Adrenal gland (tissue), 5 donors: ENCODE measurements around the gene SH3GLB1.

Experiments used
- POLR2A ChIP-seq, 2 donors: fragments of 450-650 bp; IDR thresholded peaks; one replicate each; pipeline ENCODE4 v1.6.1; 2017; ENCODE audit warnings: antibody characterized with exemption in 2 of 2, mild to moderate bottlenecking in 2 of 2, moderate library complexity in 1 of 2
- TF ChIP-seq, protein P1 (sequence below), 6 experiments: fragments of 450-650 bp in 4 of 6; fragments of 200-600 bp in 2 of 6; sonication (generic) in 1 of 6; IDR thresholded peaks; 1 replicate in 5 of 6; 2 replicates in 1 of 6; pipeline versions ENCODE4 v1.5.1 to v1.8.0; 2016 to 2021; ENCODE audit warnings: antibody characterized with exemption in 6 of 6, mild to moderate bottlenecking in 2 of 6, moderate library complexity in 1 of 6
- donor health status: DM: no; HTN: no; CAD: no.

DNA sequence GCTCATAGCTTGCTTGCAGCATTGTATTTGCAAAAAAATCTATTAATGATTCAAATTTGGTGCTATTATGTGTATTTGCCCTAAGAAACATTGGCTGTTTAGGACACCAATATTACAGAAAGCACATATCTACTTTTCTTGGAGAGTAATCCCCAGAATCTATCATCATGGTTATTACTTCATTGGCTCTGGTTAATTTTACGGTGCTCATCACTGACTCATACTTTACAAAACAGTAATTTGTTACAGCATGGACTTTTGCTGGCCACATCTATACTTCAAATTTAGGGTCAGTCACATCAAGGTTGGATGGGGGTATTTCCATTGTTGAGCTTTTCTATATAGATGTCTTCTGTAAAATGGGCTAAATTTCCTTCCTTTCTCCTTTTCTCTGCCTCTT is 45.7 kb downstream of the SH3GLB1 start:
- TF ChIP-seq, protein P1, sequence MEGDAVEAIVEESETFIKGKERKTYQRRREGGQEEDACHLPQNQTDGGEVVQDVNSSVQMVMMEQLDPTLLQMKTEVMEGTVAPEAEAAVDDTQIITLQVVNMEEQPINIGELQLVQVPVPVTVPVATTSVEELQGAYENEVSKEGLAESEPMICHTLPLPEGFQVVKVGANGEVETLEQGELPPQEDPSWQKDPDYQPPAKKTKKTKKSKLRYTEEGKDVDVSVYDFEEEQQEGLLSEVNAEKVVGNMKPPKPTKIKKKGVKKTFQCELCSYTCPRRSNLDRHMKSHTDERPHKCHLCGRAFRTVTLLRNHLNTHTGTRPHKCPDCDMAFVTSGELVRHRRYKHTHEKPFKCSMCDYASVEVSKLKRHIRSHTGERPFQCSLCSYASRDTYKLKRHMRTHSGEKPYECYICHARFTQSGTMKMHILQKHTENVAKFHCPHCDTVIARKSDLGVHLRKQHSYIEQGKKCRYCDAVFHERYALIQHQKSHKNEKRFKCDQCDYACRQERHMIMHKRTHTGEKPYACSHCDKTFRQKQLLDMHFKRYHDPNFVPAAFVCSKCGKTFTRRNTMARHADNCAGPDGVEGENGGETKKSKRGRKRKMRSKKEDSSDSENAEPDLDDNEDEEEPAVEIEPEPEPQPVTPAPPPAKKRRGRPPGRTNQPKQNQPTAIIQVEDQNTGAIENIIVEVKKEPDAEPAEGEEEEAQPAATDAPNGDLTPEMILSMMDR (IDR thresholded peaks at IDR 0.05) = no peak
- no peak for TF ChIP-seq POLR2A (IDR thresholded peaks at IDR 0.05)
